ENCODE data around the gene ROGDI. TPM values are rescaled to one million over a fixed set of nuclear protein-coding genes. Genes with fewer than 3 reads are reported as not detected.

ROGDI gene
- total and polyA plus RNA-seq, 2 experiments from 2014 or later: 21.4 to 27.3 TPM

DNA sequence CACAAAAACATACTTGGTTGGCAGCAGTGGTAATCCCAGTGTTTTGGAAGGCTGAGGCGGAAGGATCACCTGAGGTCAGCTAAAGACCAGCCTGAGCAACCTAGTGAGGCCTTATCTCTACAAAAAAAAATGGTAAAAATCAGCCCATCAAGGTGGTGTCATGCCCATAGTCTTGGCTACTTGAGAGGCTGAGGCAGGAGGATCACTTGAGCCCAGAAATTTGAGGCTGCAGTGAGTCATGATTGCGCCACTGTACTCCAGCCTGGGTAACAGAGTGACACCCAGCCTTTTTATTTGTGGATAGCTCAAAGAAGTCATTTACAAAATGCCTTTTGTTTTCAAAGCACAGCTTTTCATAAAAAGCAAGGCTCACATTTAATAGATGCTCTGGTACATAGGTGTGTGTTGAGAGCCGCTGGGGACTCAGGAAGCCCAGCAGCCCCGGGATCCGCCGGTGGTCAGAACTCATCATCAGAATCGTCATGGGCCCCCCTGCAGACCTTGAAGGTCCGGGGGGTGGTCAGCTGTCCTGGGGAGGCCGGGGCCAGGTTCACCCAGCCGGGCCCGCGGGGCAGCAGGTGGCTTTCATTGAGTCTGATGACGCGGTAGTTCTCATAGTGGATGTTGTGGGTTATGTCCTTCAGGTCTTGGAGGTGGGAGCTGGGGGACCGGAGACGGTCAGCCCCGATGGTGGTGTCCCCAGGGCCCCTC, 24.9 kb downstream of the ROGDI start:
- no peaks in the 10 kb centered on the region for H3F3A ChIP-seq (ENCODE audit: insufficient read depth)
- H2AFZ ChIP-seq: no peak overlapping the region
- 70 to 76% methylated on average over 17 of the region's 17 CpGs for WGBS, 2 experiments (ENCODE audit: low coverage in 1 of 2, low lambda C conversion rate in 2 of 2, missing lambda C conversion rate in 2 of 2)
- no peak overlapping the region for H3K9ac ChIP-seq
- in situ Hi-C loops (cut with MboI): no loop called here
- H3K9me2 ChIP-seq (ENCODE audit: insufficient read depth): no peaks in the 10 kb centered on the region
- no peak overlapping the region for H3K4me3 ChIP-seq
- H3K27me3 ChIP-seq (replicated peaks; ENCODE audit: insufficient read depth): no peaks in the 10 kb centered on the region
- TF ChIP-seq EZH2 (IDR thresholded peaks at IDR 0.05; ENCODE audit: insufficient read depth, poor library complexity, severe bottlenecking): no peak
- TF ChIP-seq EZH2phosphoT487 (IDR thresholded peaks at IDR 0.05; ENCODE audit: insufficient read depth, low read depth): no peak
- no peaks in the 10 kb centered on the region for H4K20me1 ChIP-seq (ENCODE audit: insufficient read depth)
- no peaks in the 10 kb centered on the region for H3K36me3 ChIP-seq (ENCODE audit: low read depth)
- no peaks in the 10 kb centered on the region for H3K9me3 ChIP-seq (ENCODE audit: low read depth)
- no peak overlapping the region for H3K27ac ChIP-seq
- no peaks in the 10 kb centered on the region for H3K4me1 ChIP-seq (ENCODE audit: insufficient read depth)
- no peaks in the 10 kb centered on the region for H3K79me2 ChIP-seq (ENCODE audit: insufficient read depth)
- no peak overlapping the region for H3K4me2 ChIP-seq (ENCODE audit: unreplicated experiment)
- DNase-seq: no peak

DNA sequence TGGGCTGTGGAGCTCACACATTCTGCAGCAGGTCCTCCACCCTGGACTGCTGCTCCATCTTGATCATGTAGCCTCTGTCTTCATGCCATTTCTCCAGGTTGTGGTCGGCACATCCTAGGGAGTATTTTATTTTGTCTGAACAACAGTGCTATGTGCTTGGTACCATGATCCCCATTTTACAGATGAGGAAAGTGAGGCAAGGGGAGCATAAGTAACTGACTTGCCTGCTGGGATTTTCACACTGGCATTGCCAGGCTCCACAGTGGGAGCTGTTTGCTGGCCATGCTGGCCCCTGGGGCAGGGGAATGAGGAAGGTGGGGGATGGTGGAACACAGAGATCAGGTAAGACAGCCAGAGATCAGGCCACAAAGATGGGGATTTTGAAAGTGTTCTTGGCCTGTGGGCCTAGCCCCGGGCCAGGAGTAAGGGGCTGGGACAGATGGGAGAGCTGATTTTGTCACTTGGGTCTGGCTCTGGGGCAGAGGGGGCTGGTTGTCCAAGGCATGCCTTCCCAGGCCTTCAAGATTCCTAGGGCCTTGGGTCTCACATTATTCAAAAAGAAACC, 26.2 kb downstream of the ROGDI start:
- H2AFZ ChIP-seq: no peak overlapping the region
- no peaks in the 10 kb centered on the region for H3K36me3 ChIP-seq (ENCODE audit: low read depth)
- no peaks in the 10 kb centered on the region for H3F3A ChIP-seq (ENCODE audit: insufficient read depth)
- TF ChIP-seq EZH2 (IDR thresholded peaks at IDR 0.05; ENCODE audit: insufficient read depth, poor library complexity, severe bottlenecking): no peak
- no peak for TF ChIP-seq EZH2phosphoT487 (IDR thresholded peaks at IDR 0.05; ENCODE audit: insufficient read depth, low read depth)
- no peaks in the 10 kb centered on the region for H4K20me1 ChIP-seq (ENCODE audit: insufficient read depth)
- in situ Hi-C loops (cut with MboI): no loop called here
- H3K9me2 ChIP-seq (ENCODE audit: insufficient read depth): no peaks in the 10 kb centered on the region
- no peaks in the 10 kb centered on the region for H3K27me3 ChIP-seq (replicated peaks; ENCODE audit: insufficient read depth)
- 74 to 78% methylated on average over 2 of the region's 2 CpGs for WGBS, 2 experiments (ENCODE audit: low coverage in 1 of 2, low lambda C conversion rate in 2 of 2, missing lambda C conversion rate in 2 of 2)
- DNase-seq: no peak
- no peak overlapping the region for H3K4me2 ChIP-seq (ENCODE audit: unreplicated experiment)
- no peak overlapping the region for H3K4me3 ChIP-seq
- H3K9ac ChIP-seq: no peak overlapping the region
- H3K79me2 ChIP-seq (ENCODE audit: insufficient read depth): no peaks in the 10 kb centered on the region
- no peaks in the 10 kb centered on the region for H3K4me1 ChIP-seq (ENCODE audit: insufficient read depth)
- H3K9me3 ChIP-seq (ENCODE audit: low read depth): no peaks in the 10 kb centered on the region
- H3K27ac ChIP-seq: no peak overlapping the region

DNA sequence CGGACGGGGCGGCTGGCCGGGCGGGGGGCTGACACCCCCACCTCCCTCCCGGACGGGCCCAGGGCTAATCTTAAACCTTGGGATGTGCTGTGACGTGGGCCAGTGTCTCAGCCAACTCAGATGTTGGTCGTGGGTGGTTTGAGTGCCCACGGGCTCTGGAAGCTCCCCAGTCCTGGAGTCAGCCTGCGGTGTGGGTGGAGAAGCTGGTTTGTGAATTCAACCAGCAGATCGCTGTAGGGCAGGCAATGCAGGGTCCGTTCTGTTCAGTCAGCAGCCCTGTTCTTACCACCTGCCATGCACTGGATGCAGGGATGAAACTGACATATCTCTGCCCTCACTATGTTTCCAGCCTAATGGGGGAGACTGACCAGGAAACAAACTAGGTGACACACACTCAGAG, 27.4 kb downstream of the ROGDI start:
- no peaks in the 10 kb centered on the region for H4K20me1 ChIP-seq (ENCODE audit: insufficient read depth)
- no peak overlapping the region for H2AFZ ChIP-seq
- H3K4me3 ChIP-seq: no peak overlapping the region
- no peaks in the 10 kb centered on the region for H3K9me3 ChIP-seq (ENCODE audit: low read depth)
- no peaks in the 10 kb centered on the region for H3F3A ChIP-seq (ENCODE audit: insufficient read depth)
- H3K27ac ChIP-seq: no peak overlapping the region
- no peaks in the 10 kb centered on the region for H3K27me3 ChIP-seq (replicated peaks; ENCODE audit: insufficient read depth)
- in situ Hi-C loops (cut with MboI): no loop called here
- WGBS, 2 experiments (ENCODE audit: low coverage in 1 of 2, low lambda C conversion rate in 2 of 2, missing lambda C conversion rate in 2 of 2): 70 to 80% methylated on average over 4 to 8 of the region's 13 CpGs
- DNase-seq: no peak
- no peaks in the 10 kb centered on the region for H3K9me2 ChIP-seq (ENCODE audit: insufficient read depth)
- H3K79me2 ChIP-seq (ENCODE audit: insufficient read depth): no peaks in the 10 kb centered on the region
- no peaks in the 10 kb centered on the region for H3K36me3 ChIP-seq (ENCODE audit: low read depth)
- TF ChIP-seq EZH2phosphoT487 (IDR thresholded peaks at IDR 0.05; ENCODE audit: insufficient read depth, low read depth) (no peak), EZH2 (IDR thresholded peaks at IDR 0.05; ENCODE audit: insufficient read depth, poor library complexity, severe bottlenecking) (no peak)
- no peaks in the 10 kb centered on the region for H3K4me1 ChIP-seq (ENCODE audit: insufficient read depth)
- no peak overlapping the region for H3K4me2 ChIP-seq (ENCODE audit: unreplicated experiment)
- no peak overlapping the region for H3K9ac ChIP-seq

DNA sequence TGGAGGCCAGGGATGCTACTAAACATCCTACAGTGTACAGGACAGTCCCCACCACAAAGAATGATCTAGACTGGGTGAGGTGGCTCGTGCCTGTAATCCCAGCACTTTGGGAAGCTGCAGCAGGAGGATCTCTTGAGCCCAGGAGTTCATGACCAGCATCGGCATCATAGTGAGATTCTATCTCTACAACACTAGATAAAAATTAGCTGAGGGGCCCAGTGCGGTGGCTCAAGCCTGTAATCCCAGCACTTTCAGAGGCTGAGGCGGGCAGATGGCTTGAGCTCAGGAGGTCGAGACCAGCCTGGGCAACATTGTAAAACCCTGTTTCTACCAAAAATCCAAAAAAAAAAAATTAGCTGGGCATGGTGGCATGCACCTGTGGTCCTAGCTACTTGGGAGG, 30.1 kb downstream of the ROGDI start:
- H3K4me2 ChIP-seq (ENCODE audit: unreplicated experiment): no peak overlapping the region
- H3K9me3 ChIP-seq (ENCODE audit: low read depth): no peaks in the 10 kb centered on the region
- in situ Hi-C loops (cut with MboI): no loop called here
- no peaks in the 10 kb centered on the region for H3K79me2 ChIP-seq (ENCODE audit: insufficient read depth)
- H3F3A ChIP-seq (ENCODE audit: insufficient read depth): peaks cover 8% of the 10 kb centered on the region; the same call in 1 of the 2 replicates
- H3K9me2 ChIP-seq (ENCODE audit: insufficient read depth): no peaks in the 10 kb centered on the region
- no peaks in the 10 kb centered on the region for H3K27me3 ChIP-seq (replicated peaks; ENCODE audit: insufficient read depth)
- H2AFZ ChIP-seq: no peak overlapping the region
- no peaks in the 10 kb centered on the region for H3K4me1 ChIP-seq (ENCODE audit: insufficient read depth)
- 66 to 69% methylated on average over 5 of the region's 5 CpGs for whole genome bisulfite sequencing, 2 experiments (ENCODE audit: low coverage in 1 of 2, low lambda C conversion rate in 2 of 2, missing lambda C conversion rate in 2 of 2)
- H3K9ac ChIP-seq: no peak overlapping the region
- no peak overlapping the region for H3K27ac ChIP-seq
- H3K4me3 ChIP-seq: no peak overlapping the region
- H4K20me1 ChIP-seq (ENCODE audit: insufficient read depth): no peaks in the 10 kb centered on the region
- H3K36me3 ChIP-seq (ENCODE audit: low read depth): no peaks in the 10 kb centered on the region
- no peak for DNase-seq
- TF ChIP-seq EZH2 (IDR thresholded peaks at IDR 0.05; ENCODE audit: insufficient read depth, poor library complexity, severe bottlenecking) (no peak), EZH2phosphoT487 (IDR thresholded peaks at IDR 0.05; ENCODE audit: insufficient read depth, low read depth) (no peak)
